K562 (cell line): ENCODE measurements around the gene UBALD2. TPM values are rescaled to one million over a fixed set of nuclear protein-coding genes. Genes with fewer than 3 reads are reported as not detected.

Experiments
- ATAC-seq: fragments of 200-7000 bp; cut with Tn5 transposase; 3 replicates; pipeline ENCODE4 v1.9.1; 2020; ENCODE audit warnings: moderate library complexity
- BruUV-seq: library from RNA; stranded (reverse); fragments of 400-500 nt; replicated peaks from 2 replicates; lab custom pipeline; 2021; lab: Mats Ljungman, UMichigan
- CTCF ChIA-PET: fragments of 300-600 bp; formaldehyde crosslinking; extraction: SDS; loops from one replicate; lab custom pipeline; 2021; ENCODE audit warnings: low intra/inter-chr PET ratio; lab: Yijun Ruan, JAX
- POLR2A ChIA-PET: fragments of 300-600, 350-650 bp; sonication (Branson Sonifier 250); formaldehyde crosslinking; extraction: SDS; loops from one replicate; lab custom pipeline; 2021; ENCODE audit warnings: antibody characterized with exemption, inconsistent platforms; lab: Yijun Ruan, JAX
- DNase-seq, 4 experiments: peaks; one replicate each; pipeline versions ENCODE4 v3.0.0 to v3.0.0-alpha.2; 2011 to 2018; ENCODE audit warnings: low spot score in 3 of 4, mixed read lengths in 3 of 4; ENCODE audit errors: extremely low read depth in 1 of 4
- FAIRE-seq: peaks from 2 replicates; lab custom pipeline; 2011; peaks lifted over from hg19 to GRCh38; lab: Jason Lieb, UNC
- H2AFZ ChIP-seq: 2 replicates; pipeline ENCODE4 v1.6.0; 2011; ENCODE audit warnings: low read depth, low read length, control low read depth, inconsistent platforms
- H3K27ac ChIP-seq: fragments of 200-600 bp; 3 replicates; pipeline ENCODE4 v1.8.0; 2011; ENCODE audit warnings: low read depth, mild to moderate bottlenecking, control low read depth, inconsistent platforms, low read length, moderate library complexity, mixed read lengths; ENCODE audit errors: extremely low read depth
- H3K27me3 ChIP-seq, 2 experiments: fragments of 300-600 bp in 1 of 2; 2 replicates in 1 of 2; 3 replicates in 1 of 2; pipeline versions ENCODE4 v1.6.0 to v1.8.0; 2011; ENCODE audit warnings: inconsistent platforms in 2 of 2, low read length in 2 of 2, mild to moderate bottlenecking in 1 of 2, mixed read lengths in 1 of 2, moderate library complexity in 1 of 2; ENCODE audit not compliant: control insufficient read depth in 2 of 2, insufficient read depth in 2 of 2
- H3K36me3 ChIP-seq: fragments of 300-600 bp; 3 replicates; pipeline ENCODE4 v1.8.0; 2011; ENCODE audit warnings: mild to moderate bottlenecking, low read length, inconsistent platforms; ENCODE audit not compliant: control insufficient read depth, insufficient read depth
- H3K4me1 ChIP-seq, 2 experiments: fragments of 200-600 bp in 1 of 2; replicated peaks in 1 of 2; 2 replicates in 1 of 2; 3 replicates in 1 of 2; pipeline versions ENCODE4 v1.5.1 to v1.8.0; 2011; ENCODE audit warnings: inconsistent platforms in 2 of 2, low read length in 2 of 2, mild to moderate bottlenecking in 1 of 2, mixed read lengths in 1 of 2, moderate library complexity in 1 of 2; ENCODE audit not compliant: control insufficient read depth in 2 of 2, insufficient read depth in 2 of 2
- H3K4me2 ChIP-seq: 2 replicates; pipeline ENCODE4 v1.6.1; 2011; ENCODE audit warnings: low read length, control low read depth, inconsistent platforms, mixed read lengths; ENCODE audit not compliant: insufficient read depth
- H3K4me3 ChIP-seq: fragments of 200-600 bp; sonication (generic), shearing (Covaris generic); 2 replicates; pipeline ENCODE4 v1.5.1; 2016; ENCODE audit warnings: control low read depth, inconsistent platforms
- H3K79me2 ChIP-seq: fragments of 200-600 bp; 3 replicates; pipeline ENCODE4 v1.8.0; 2011; ENCODE audit warnings: low read length, inconsistent platforms; ENCODE audit not compliant: control insufficient read depth, insufficient read depth
- H3K9ac ChIP-seq, 2 experiments: 2 replicates each; pipeline versions ENCODE4 v1.6.0 to v1.6.1; 2011; ENCODE audit warnings: low read depth in 2 of 2, low read length in 2 of 2, control low read depth in 1 of 2, inconsistent platforms in 1 of 2, mild to moderate bottlenecking in 1 of 2, mixed read lengths in 1 of 2; ENCODE audit not compliant: insufficient read depth in 1 of 2
- H3K9me1 ChIP-seq: one replicate; pipeline ENCODE4 v1.6.0; 2011; ENCODE audit warnings: inconsistent platforms, mild to moderate bottlenecking, low read length, moderate library complexity; ENCODE audit not compliant: control insufficient read depth, insufficient read depth
- H3K9me3 ChIP-seq: replicated peaks from 2 replicates; pipeline ENCODE4 v1.5.1; 2011; ENCODE audit warnings: low read depth, low read length, inconsistent platforms; ENCODE audit not compliant: control insufficient read depth, insufficient read depth
- H4K20me1 ChIP-seq: replicated peaks from 2 replicates; pipeline ENCODE4 v1.6.1; 2011; ENCODE audit warnings: low read length, inconsistent platforms, mixed read lengths; ENCODE audit not compliant: control insufficient read depth, insufficient read depth
- ATF7 ChIP-seq: fragments of 450-650 bp; IDR thresholded peaks from 2 replicates; pipeline ENCODE4 v1.7.1; 2014; ENCODE audit warnings: mild to moderate bottlenecking, moderate library complexity
- CHD4 ChIP-seq: fragments of 200-600 bp; sonication (generic); IDR thresholded peaks from 3 replicates; pipeline ENCODE4 v1.6.1; 2012; ENCODE audit warnings: low read depth, mild to moderate bottlenecking, mixed read lengths, low read length, inconsistent platforms; ENCODE audit not compliant: insufficient read depth, insufficient replicate concordance, poor library complexity, severe bottlenecking
- FOXK1 ChIP-seq: sonication (generic); formaldehyde crosslinking; IDR thresholded peaks from 2 replicates; pipeline ENCODE4 v1.8.0; 2022; ENCODE audit warnings: missing genetic modification reagents, mild to moderate bottlenecking, borderline replicate concordance
- MAFK ChIP-seq: IDR thresholded peaks from 2 replicates; pipeline ENCODE4 v1.6.1; 2011; ENCODE audit warnings: low read length, improper control_type of control experiment
- MAZ ChIP-seq, 2 experiments: fragments of 450-650 bp in 1 of 2; sonication (generic) in 1 of 2; formaldehyde crosslinking; IDR thresholded peaks in 1 of 2; conservative IDR thresholded peaks in 1 of 2; 2 replicates each; pipeline versions ENCODE4 v1.4.0 to v1.5.0; 2020; ENCODE audit warnings: mild to moderate bottlenecking in 1 of 2, missing genetic modification reagents in 1 of 2
- NRF1 ChIP-seq, 2 experiments: fragments of 450-650 bp; IDR thresholded peaks in 1 of 2; conservative IDR thresholded peaks in 1 of 2; 2 replicates each; pipeline ENCODE4 v1.6.1; 2014; ENCODE audit warnings: mild to moderate bottlenecking in 2 of 2
- RAD21 ChIP-seq, 2 experiments: fragments of 250-450 bp in 1 of 2; fragments of 450-650 bp in 1 of 2; sonication (Bioruptor Pico) in 1 of 2; formaldehyde crosslinking in 1 of 2; IDR thresholded peaks in 1 of 2; conservative IDR thresholded peaks in 1 of 2; 2 replicates each; pipeline versions ENCODE4 v1.4.0 to v1.8.0; 2020 to 2022; ENCODE audit warnings: mild to moderate bottlenecking in 2 of 2, moderate library complexity in 1 of 2
- SMAD4 ChIP-seq: fragments of 250-450 bp; sonication (Bioruptor Pico); conservative IDR thresholded peaks from 2 replicates; pipeline ENCODE4 v1.8.0; 2021; ENCODE audit warnings: inconsistent platforms, mild to moderate bottlenecking, moderate library complexity
- TAF7 ChIP-seq: fragments of 450-650 bp; IDR thresholded peaks from 2 replicates; pipeline ENCODE4 v1.6.1; 2016; ENCODE audit warnings: missing genetic modification characterization, missing compliant biosample characterization
- TCF3 ChIP-seq: sonication (generic); formaldehyde crosslinking; IDR thresholded peaks from 2 replicates; pipeline ENCODE4 v1.4.0; 2020; ENCODE audit warnings: mild to moderate bottlenecking, missing genetic modification reagents
- XRCC5 ChIP-seq: fragments of 200-400 bp; formaldehyde crosslinking; IDR thresholded peaks from 2 replicates; pipeline ENCODE4 v1.6.1; 2017; ENCODE audit warnings: low read depth, mild to moderate bottlenecking, low read length
- ZNF124 ChIP-seq: sonication (generic); formaldehyde crosslinking; IDR thresholded peaks from 2 replicates; pipeline ENCODE4 v1.8.1; 2022; ENCODE audit warnings: missing genetic modification reagents
- WGBS: fragments of 100-300 bp; shearing (Covaris generic); methylation state at CpG from one replicate; pipeline ENCODE4 v1.1.6; 2016; ENCODE audit warnings: low coverage, mixed read lengths; ENCODE audit not compliant: insufficient coverage; ENCODE audit errors: missing lambda C conversion rate; 5-methylcytosine and 5-hydroxymethylcytosine counted together
- in situ Hi-C: fragments of 300-500 bp; cut with MboI; formaldehyde crosslinking; loops from 4 replicates; pipeline ENCODE4 v1.15.0; 2018; ENCODE audit warnings: inconsistent platforms, mixed read lengths
- intact Hi-C: fragments of 100-400 bp; cut with micrococcal nuclease; formaldehyde crosslinking; loops from 2 replicates; pipeline ENCODE4 v1.14.2; 2022
- polyA plus RNA-seq, 8 experiments: library from polyadenylated mRNA; depleted of rRNA in 4 of 8; stranded (reverse) in 5 of 8; unstranded in 3 of 8; fragments of >200 nt; fragmentation: Nextera tagmentation in 2 of 8; fragmentation: Illumina TruSeq in 1 of 8; extraction: Ambion mirVana in 2 of 8; extraction: Trizol in 1 of 8; gene quantifications; 2 replicates each; pipeline versions ENCODE4 v1.2.1 to v1.2.3, GENCODE V29; 2011 to 2014; ENCODE audit warnings: inconsistent platforms in 1 of 8, missing spikeins in 1 of 8
- total RNA-seq, 7 experiments: library from RNA; depleted of rRNA in 6 of 7; stranded (reverse); fragments of >200 nt in 6 of 7; fragmentation: Illumina TruSeq in 2 of 7; extraction: Trizol in 2 of 7; gene quantifications; 2 replicates each; pipeline versions ENCODE4 v1.2.1 to v1.2.3, GENCODE V29; 2011 to 2021; ENCODE audit warnings: low replicate concordance in 1 of 7
- TF ChIP-seq, protein P1 (sequence below): fragments of 450-650 bp; formaldehyde crosslinking; IDR thresholded peaks from 2 replicates; pipeline ENCODE4 v1.4.0; 2022; ENCODE audit warnings: missing genetic modification characterization
- TF ChIP-seq, protein P2 (sequence below): fragments of 450-650 bp; formaldehyde crosslinking; IDR thresholded peaks from 2 replicates; pipeline ENCODE4 v1.4.0; 2022; ENCODE audit warnings: missing genetic modification characterization

Gene UBALD2
- total and polyA plus RNA-seq, 9 of the 15 experiments (the other 6 are each of a cell fraction or from before 2014, with no cell fraction given): 2.3 to 94.1 (median 25.3) TPM

DNA sequence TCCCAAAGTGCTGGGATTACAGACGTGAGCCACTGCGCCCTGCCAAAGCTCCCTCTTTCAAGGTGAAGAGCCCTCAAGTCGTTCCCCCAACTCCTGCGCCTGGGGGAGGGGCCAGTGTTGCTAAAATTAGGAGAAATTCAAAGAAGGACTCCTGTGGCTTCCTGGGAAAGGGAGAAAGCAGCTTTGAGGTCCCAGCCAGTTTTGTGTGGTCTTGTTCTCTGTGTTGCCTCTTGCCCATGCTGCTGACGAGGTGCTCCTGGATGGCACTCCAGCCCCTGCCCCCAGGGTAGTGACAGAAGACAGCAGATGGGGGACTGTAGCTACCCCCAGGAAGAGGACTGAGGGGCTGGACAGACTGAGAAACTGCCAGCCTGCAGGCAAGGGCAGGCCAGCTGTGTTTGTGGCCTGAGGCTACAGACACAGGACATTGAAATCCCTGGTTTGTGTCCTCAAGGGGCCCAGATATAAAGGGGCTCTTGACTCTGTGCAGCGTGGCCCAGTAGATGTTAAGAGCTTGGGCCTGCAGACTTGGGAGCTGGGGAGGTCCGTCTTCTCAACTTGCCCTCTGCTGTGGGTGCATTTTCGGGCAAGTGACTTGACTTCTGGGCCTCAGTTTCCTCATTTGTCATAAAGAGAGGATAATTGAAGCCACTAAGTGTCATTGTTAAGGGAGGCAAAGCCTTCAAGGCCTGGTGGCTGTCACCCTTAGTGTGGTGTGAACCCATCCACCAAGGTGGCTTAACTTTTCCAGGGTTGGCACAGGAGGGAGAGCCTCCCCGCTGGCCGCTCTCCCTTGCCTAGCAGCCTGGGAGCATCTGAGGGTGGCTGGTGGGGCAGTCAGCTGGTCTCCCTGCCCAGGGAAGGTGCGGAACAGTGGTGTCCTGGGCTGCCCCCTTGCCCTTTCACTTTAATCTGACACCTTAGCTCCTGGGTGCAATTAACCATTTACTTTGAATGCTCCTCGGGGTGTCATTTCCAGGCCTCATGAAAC, 4.1 kb downstream of the UBALD2 start:
- H3K9me1 ChIP-seq: no peaks in the 10 kb centered on the region
- peaks cover 33 to 78% of the 10 kb centered on the region in 2 experiments for H3K4me1 ChIP-seq
- H3K4me3 ChIP-seq: peak overlapping the region; percentile 14; the same call in 1 of the 2 replicates
- H3K9me3 ChIP-seq: no peaks in the 10 kb centered on the region
- no TSS peak for BruUV-seq
- H2AFZ ChIP-seq: no peak overlapping the region
- FAIRE-seq: peak; percentile 77
- no peaks in the 10 kb centered on the region for H3K27me3 ChIP-seq
- H3K9ac ChIP-seq: peak overlapping the region; percentile 81 to 89
- H3K4me2 ChIP-seq: peak overlapping the region; percentile 68
- H4K20me1 ChIP-seq: no peaks in the 10 kb centered on the region
- 29% methylated on average over 12 of the region's 12 CpGs for WGBS
- H3K36me3 ChIP-seq: peaks cover 45% of the 10 kb centered on the region
- peak in 2 of 4 experiments; percentile 67 to 92 for DNase-seq
- peaks cover 56% of the 10 kb centered on the region for H3K79me2 ChIP-seq
- POLR2A ChIA-PET: interaction anchor here (0.6 to 10.6 kb wide), 34 partner anchors 9 to 1669 kb away, joined by 3 to 227 read pairs (median 4); partner anchors contain the start of gene RNF157
- H3K27ac ChIP-seq: peak overlapping the region; percentile 81
- intact Hi-C loops: loop anchor here (2.0 to 5.0 kb wide), 3 partner anchors 30 to 87 kb away; no protein-coding TSS in a partner anchor
- no peak for ATAC-seq
- CTCF ChIA-PET: no interaction called here
- in situ Hi-C loops: no loop called here
- TF ChIP-seq ZNF124 (no peak), TCF3 (CRISPR knock-in tag) (peak; percentile 31; the same call in 1 of the 2 replicates), XRCC5 (peak; percentile 43), MAFK (no peak), ATF7 (no peak), CHD4 (no peak), TAF7 (tag) (no peak), SMAD4 (peak; percentile 68; the same call in 1 of the 2 replicates), FOXK1 (CRISPR knock-in tag) (0 out of 2 replicates have a peak, but pooled peaks have one; percentile 63), MAZ (CRISPR knock-in tag; conservative IDR thresholded peaks at IDR 0.05 in 1 of 2, IDR thresholded peaks at IDR 0.05 in 1 of 2) (peak in 1 of 2 experiments; percentile 43; a peak in 2 of 4 replicates), RAD21 (CRISPR knock-in tag; conservative IDR thresholded peaks at IDR 0.05 in 1 of 2, IDR thresholded peaks at IDR 0.05 in 1 of 2) (peak in 1 of 2 experiments; percentile 22; a peak in 2 of 4 replicates), NRF1 (conservative IDR thresholded peaks at IDR 0.05 in 1 of 2, IDR thresholded peaks at IDR 0.05 in 1 of 2) (peak; percentile 20 to 47; a peak in 2 of 4 replicates)
- TF ChIP-seq, protein P1, sequence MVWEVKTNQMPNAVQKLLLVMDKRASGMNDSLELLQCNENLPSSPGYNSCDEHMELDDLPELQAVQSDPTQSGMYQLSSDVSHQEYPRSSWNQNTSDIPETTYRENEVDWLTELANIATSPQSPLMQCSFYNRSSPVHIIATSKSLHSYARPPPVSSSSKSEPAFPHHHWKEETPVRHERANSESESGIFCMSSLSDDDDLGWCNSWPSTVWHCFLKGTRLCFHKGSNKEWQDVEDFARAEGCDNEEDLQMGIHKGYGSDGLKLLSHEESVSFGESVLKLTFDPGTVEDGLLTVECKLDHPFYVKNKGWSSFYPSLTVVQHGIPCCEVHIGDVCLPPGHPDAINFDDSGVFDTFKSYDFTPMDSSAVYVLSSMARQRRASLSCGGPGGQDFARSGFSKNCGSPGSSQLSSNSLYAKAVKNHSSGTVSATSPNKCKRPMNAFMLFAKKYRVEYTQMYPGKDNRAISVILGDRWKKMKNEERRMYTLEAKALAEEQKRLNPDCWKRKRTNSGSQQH: peak; percentile 32; the same call in 1 of the 2 replicates
- TF ChIP-seq, protein P2, sequence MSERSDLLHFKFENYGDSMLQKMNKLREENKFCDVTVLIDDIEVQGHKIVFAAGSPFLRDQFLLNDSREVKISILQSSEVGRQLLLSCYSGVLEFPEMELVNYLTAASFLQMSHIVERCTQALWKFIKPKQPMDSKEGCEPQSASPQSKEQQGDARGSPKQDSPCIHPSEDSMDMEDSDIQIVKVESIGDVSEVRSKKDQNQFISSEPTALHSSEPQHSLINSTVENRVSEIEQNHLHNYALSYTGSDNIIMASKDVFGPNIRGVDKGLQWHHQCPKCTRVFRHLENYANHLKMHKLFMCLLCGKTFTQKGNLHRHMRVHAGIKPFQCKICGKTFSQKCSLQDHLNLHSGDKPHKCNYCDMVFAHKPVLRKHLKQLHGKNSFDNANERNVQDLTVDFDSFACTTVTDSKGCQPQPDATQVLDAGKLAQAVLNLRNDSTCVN: no peak
